ENCODE results near the gene HOXB9. TPM values are rescaled to one million over a fixed set of nuclear protein-coding genes. Genes with fewer than 3 reads are reported as not detected.
A peak's percentile ranks its signal among the peaks of the same experiment; 100 is the strongest.

Gene HOXB9
- polyA plus RNA-seq, 1 donor: 0.43 TPM

GRCh38 chr17:48596000-48596734 is 30.0 kb downstream of the HOXB9 start:
- no peak for DNase-seq

- DNase-seq: no peak
Measured at GRCh38 chr17:48595278-48595999, 30.7 kb downstream of the HOXB9 start.

- DNase-seq: no peak
Measured at GRCh38 chr17:48594538-48595277, 31.4 kb downstream of the HOXB9 start.

GRCh38 chr17:48593840-48594537 is 32.2 kb downstream of the HOXB9 start:
- peak; percentile 71 for DNase-seq

- no peak for DNase-seq
Measured at GRCh38 chr17:48593126-48593829, 32.9 kb downstream of the HOXB9 start, which contains the start of gene HOXB5. Gene HOXB5 (minus strand): TSS chr17:48593779. CDS start chr17:48593682, 97 bp downstream.

GRCh38 chr17:48592577-48592976 is 33.6 kb downstream of the HOXB9 start:
- DNase-seq: no peak

GRCh38 chr17:48592057-48592514 is 34.1 kb downstream of the HOXB9 start:
- no peak for DNase-seq

GRCh38 chr17:48591255-48592056 is 34.7 kb downstream of the HOXB9 start:
- no peak for DNase-seq

GRCh38 chr17:48590607-48591161 is 35.5 kb downstream of the HOXB9 start:
- no peak for DNase-seq

- DNase-seq: no peak
Measured at GRCh38 chr17:48589831-48590606, 36.1 kb downstream of the HOXB9 start, which contains the start of gene HOXB3. Gene HOXB3 (minus strand): TSS chr17:48590241. CDS start chr17:48552474, 37,767 bp downstream.

GRCh38 chr17:48589060-48589830 is 36.9 kb downstream of the HOXB9 start:
- DNase-seq: no peak

- no peak for DNase-seq
Measured at GRCh38 chr17:48588528-48588927, 37.6 kb downstream of the HOXB9 start.

GRCh38 chr17:48588074-48588415 is 38.1 kb downstream of the HOXB9 start:
- no peak for DNase-seq

GRCh38 chr17:48587276-48588073 is 38.7 kb downstream of the HOXB9 start:
- no peak for DNase-seq

GRCh38 chr17:48586355-48587258 is 39.6 kb downstream of the HOXB9 start:
- DNase-seq: no peak

- no peak for DNase-seq
Measured at GRCh38 chr17:48584223-48584741, 41.9 kb downstream of the HOXB9 start.

Data from hindlimb muscle (tissue), 1 donor.